ENCODE measurements around the gene NEK5. TPM values are rescaled to one million over a fixed set of nuclear protein-coding genes. Genes with fewer than 3 reads are reported as not detected.
A peak's percentile ranks its signal among the peaks of the same experiment; 100 is the strongest.

NEK5 gene
- total and polyA plus RNA-seq, 8 donors = 0.05 to 4.0 (median 0.52) TPM; not detected in 4

GRCh38 chr13:52011632-52012511 lies 117.0 kb downstream of the NEK5 start, which contains the start of gene ALG11:
Gene ALG11 (plus strand): TSS chr13:52012398. CDS start chr13:52012419, 21 bp downstream.
- peak; percentile 99 to 100 for DNase-seq
- H3K4me1 ChIP-seq = peaks cover 13 to 42% (median 34%) of the 10 kb centered on the region in 4 donors
- H3K9me3 ChIP-seq = no peaks in the 10 kb centered on the region
- H3K27ac ChIP-seq = peak within 1 kb of the TSS; percentile 77 to 83 (median 78)
- 0 to 1% (median 0%) methylated on average over 41 to 82 of the region's 82 CpGs for WGBS, 5 donors
- H3K27me3 ChIP-seq = peaks cover 0 to 7% (median 0%) of the 10 kb centered on the region in 3 donors
- TF ChIP-seq, protein P1, sequence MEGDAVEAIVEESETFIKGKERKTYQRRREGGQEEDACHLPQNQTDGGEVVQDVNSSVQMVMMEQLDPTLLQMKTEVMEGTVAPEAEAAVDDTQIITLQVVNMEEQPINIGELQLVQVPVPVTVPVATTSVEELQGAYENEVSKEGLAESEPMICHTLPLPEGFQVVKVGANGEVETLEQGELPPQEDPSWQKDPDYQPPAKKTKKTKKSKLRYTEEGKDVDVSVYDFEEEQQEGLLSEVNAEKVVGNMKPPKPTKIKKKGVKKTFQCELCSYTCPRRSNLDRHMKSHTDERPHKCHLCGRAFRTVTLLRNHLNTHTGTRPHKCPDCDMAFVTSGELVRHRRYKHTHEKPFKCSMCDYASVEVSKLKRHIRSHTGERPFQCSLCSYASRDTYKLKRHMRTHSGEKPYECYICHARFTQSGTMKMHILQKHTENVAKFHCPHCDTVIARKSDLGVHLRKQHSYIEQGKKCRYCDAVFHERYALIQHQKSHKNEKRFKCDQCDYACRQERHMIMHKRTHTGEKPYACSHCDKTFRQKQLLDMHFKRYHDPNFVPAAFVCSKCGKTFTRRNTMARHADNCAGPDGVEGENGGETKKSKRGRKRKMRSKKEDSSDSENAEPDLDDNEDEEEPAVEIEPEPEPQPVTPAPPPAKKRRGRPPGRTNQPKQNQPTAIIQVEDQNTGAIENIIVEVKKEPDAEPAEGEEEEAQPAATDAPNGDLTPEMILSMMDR (IDR thresholded peaks at IDR 0.05) = no peak
- peak in 2 of 3 donors; percentile 66 to 84 for TF ChIP-seq POLR2AphosphoS5 (IDR thresholded peaks at IDR 0.05)
- peaks cover 0 to 15% (median 11%) of the 10 kb centered on the region in 4 donors for H3K36me3 ChIP-seq
- intact Hi-C loops (cut with DNase I; ENCODE audit: low total_unique reads) = no loop called here
- H3K4me3 ChIP-seq = peak within 1 kb of the TSS; percentile 74 to 99 (median 92)

- H3K36me3 ChIP-seq = peaks cover 0 to 7% (median 3%) of the 10 kb centered on the region in 4 donors
- peaks cover 13 to 42% (median 34%) of the 10 kb centered on the region in 4 donors for H3K4me1 ChIP-seq
- TF ChIP-seq, protein P1 (IDR thresholded peaks at IDR 0.05) = peak in 1 of 7 experiments; percentile 4
- TF ChIP-seq POLR2A (IDR thresholded peaks at IDR 0.05) = no peak
- no peak for TF ChIP-seq POLR2AphosphoS5 (IDR thresholded peaks at IDR 0.05)
- no peak for TF ChIP-seq EP300 (IDR thresholded peaks at IDR 0.05)
- 2 to 4% (median 3%) methylated on average over 32 to 46 of the region's 46 CpGs for WGBS, 5 donors
- peak in 1 of 2 donors; percentile 63 for DNase-seq
- no peaks in the 10 kb centered on the region for H3K9me3 ChIP-seq
- H3K27ac ChIP-seq = peak within 1 kb of the TSS; percentile 77 to 83 (median 78)
- intact Hi-C loops (cut with DNase I; ENCODE audit: low total_unique reads) = no loop called here
- peak within 1 kb of the TSS; percentile 74 to 99 (median 92) for H3K4me3 ChIP-seq
- H3K27me3 ChIP-seq = peaks cover 0 to 7% (median 0%) of the 10 kb centered on the region in 3 donors
These were observed 117.8 kb downstream of the NEK5 start, which contains the start of gene ATP7B for GRCh38 chr13:52010890-52011631. Gene ATP7B (minus strand): TSS chr13:52011450. CDS start chr13:52011337, 113 bp downstream.

DNA sequence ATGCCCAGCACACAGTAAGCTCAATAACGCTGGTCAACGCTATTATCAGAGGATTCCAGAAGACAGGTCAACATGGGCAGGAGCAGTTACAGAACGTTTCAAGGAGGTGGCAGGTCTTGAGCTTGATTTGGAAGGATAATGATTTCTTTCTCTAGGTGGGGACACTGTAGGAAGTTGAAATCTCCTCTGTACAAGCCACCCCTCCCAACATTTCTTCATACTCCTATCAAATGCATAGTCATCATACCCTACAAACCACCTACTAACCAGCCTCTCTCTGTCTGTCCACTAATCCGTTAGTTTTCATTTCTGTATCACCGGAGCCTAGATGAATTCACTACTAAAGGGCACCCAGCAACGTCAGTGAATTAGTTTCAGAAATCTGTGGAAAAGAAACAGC lies 118.9 kb downstream of the NEK5 start:
- Histone ChIP-seq H3K4me1 (peaks cover 13 to 42% (median 34%) of the 10 kb centered on the region in 4 donors), H3K27ac (no peak overlapping the region), H3K27me3 (peaks cover 0 to 7% (median 0%) of the 10 kb centered on the region in 3 donors), H3K9me3 (no peaks in the 10 kb centered on the region), H3K4me3 (no peak overlapping the region), H3K36me3 (no peaks in the 10 kb centered on the region)
- intact Hi-C loops (cut with DNase I; ENCODE audit: low total_unique reads) = loop anchor here (10.0 kb wide), 1 partner anchor 115 kb away; the partner anchor contains the start of gene NEK5
- WGBS, 5 donors = 33 to 48% (median 37%) methylated on average over 6 of the region's 6 CpGs
- TF ChIP-seq EP300 (IDR thresholded peaks at IDR 0.05) (no peak), POLR2A (IDR thresholded peaks at IDR 0.05) (no peak), POLR2AphosphoS5 (IDR thresholded peaks at IDR 0.05) (no peak)
- TF ChIP-seq, protein P1 (IDR thresholded peaks at IDR 0.05) = no peak
- no peak for DNase-seq

Data from stomach (tissue), 9 donors.